HG02610 (cell line): Measurements from ENCODE around the gene GPC5.
A peak's percentile ranks its signal among the peaks of the same experiment; 100 is the strongest.
"Not testable (repeated sequence)": the region's sequence is repeated elsewhere in the genome, so short reads cannot be mapped to it uniquely, and the experiment has no call there.

ENCODE experiments used
- ATAC-seq: cut with Tn5 transposase; IDR thresholded peaks from one replicate; pipeline ENCODE4 v1.9.1; 2021; ENCODE audit warnings: mild to moderate bottlenecking, moderate library complexity; ENCODE audit not compliant: unreplicated experiment

The GPC5 gene

DNA sequence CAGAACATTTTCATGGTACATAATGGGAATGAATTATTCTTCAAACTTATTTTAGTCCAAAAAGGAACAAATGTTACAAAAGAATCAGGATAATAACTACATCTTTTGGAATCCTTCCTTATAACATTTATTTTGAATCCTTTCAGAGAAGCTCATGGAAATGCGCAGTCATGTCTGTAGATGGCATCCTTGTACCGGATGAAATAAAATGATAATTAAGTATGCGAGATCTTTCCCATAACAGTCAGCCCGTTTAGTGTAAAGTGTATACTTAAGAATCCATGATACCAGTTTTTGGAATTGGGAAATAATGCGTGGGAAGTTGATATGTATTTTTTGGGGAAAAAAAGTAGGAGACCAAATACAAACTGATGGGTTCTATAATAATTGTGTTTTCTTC is 418.8 kb downstream of the GPC5 start:
- ATAC-seq: no peak

DNA sequence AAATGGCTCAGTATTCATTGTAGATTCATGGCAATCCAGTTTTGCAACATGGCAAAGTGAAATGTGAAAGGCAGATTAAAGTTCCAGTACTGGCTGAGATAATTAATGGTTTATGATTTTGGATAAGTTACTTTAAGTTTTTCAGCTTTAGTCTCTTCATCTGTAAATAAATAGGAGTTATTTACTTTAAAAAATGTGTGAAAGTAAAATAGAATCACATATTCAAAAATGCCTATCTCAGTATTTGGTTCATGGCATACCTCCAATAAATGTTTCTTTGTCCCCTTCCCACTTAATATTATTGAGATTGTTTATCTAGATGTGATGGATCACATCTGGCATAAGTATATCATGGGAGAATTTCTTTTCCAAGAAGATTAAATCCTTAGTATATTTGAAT is 426.0 kb downstream of the GPC5 start:
- ATAC-seq: no peak

DNA sequence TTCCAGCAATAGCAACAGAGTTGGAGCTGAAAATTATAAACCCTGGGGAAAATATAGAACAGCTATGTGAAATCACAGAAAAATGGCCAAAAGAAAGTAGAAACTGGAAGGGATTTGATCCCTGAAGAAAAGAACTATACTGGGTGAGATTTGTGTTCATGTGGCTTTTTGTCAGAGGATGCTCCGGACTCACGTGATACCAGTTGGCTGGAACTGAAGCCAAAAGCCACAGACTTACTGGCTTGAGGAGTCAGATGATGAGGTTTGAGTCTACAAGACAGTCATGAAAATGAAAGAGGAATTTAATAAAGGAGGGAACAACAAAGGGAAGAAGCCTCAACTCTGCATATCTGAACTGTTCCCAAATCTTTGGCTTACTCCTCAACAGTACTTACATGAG is 427.1 kb downstream of the GPC5 start:
- ATAC-seq: no peak

DNA sequence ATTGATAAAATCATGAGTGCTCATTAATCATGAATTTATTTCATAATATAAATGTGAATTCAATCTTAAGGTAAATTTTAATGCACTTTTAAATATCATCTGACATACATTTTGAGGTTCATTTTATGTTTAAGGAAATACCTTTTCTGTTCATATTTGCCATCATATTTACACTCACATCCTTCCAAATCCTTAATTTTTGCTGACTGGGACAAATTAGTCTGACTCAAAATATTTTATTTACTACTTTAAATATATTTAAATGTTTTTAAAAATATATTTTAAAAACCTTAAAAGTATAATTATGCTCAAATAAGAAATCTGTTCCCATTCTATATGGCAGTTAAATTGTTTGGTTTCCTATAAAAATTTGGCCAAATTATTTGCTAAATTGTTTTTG is 438.1 kb downstream of the GPC5 start:
- no peak for ATAC-seq

DNA sequence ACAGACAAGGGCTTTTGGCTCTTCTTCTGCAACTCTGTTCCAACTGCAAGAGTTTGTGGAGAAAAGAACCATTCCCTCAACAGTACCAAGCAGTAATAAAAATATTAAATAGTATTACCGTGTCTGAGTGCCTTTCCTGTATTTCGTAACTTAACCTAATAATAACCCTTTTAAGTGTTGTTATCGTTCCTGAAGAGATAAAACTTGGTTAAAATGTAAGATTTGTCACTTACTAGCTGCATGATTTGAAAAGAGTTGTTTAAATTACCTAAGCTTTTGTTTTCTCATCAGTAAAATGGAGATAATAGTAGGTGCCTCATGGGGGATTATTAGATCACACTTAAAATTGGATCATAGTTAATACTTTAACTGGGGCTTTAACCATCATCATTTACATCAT is 447.2 kb downstream of the GPC5 start:
- no peak for ATAC-seq

DNA sequence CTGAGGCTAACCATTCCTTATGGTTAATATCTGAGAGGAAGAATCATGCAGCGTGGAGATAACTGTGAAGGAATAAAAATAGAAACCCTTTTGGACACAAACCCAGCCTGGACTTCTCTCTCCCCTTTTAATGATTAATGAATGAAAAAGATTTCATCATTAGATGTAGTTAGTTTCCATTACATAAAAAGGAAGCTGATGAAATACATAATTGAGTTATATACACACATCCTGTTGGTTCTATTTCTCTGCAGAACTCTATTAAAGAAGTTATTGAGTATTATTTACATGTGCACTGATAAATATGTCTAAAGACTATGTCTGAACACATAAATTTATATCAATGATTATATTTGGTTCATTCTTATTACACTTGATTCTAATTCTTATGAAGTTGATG is 465.3 kb downstream of the GPC5 start:
- no peak for ATAC-seq

DNA sequence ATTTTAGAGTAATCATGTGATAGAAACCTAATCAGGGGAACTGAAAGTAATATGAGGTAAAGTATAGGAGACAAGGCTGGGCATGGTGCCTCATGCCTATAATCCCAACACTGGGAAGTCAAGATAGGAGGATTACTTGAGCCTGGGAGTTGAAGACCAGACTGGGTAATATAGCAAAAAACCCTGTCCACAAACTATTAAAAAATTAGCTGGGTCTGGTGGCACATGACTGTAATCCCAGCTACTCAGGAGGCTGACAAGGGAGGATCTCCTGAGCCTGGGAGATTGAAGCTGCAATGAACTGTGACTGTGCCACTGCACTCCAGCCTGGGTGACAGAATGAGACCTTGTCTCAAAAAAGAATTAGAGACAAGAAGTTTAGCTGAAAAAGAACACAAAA is 469.9 kb downstream of the GPC5 start:
- ATAC-seq: no peak

DNA sequence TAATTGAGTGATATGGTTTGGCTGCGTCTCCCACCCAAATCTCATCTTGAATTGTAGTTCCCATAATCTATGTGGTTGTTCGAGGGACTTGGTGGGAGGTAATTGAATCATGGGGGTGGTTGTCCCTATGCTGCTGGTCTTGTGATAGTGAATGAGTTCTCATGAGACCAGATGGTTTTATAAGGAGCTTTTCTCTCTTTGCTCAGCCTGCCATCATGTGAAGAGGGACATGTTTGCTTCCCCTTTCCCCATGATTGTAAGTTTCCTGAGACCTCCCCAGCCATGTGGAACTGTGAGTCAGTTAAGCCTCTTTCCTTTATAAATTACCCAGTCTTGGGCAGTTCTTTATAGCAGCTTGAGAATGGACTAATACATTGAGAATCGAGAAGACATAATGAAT is 480.1 kb downstream of the GPC5 start:
- no peak for ATAC-seq

DNA sequence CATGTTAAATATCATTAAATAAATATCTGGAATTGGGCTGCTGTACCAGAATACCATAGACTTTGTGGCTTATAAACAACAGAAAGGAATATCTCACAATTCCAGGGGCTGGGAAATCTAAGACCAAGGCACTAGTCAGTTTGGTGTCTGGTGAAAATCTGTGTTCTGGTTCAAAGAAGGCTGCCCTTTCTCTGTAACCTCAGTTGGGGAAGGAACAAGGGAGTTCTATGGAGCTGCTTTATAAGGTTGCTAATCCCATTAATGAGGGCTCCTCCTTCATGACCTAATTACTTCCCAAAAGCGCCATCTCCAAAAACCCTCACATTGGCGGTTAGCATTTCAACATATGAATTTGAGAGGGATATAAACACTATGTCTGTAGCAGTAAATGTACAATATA is 480.9 kb downstream of the GPC5 start:
- ATAC-seq: no peak

DNA sequence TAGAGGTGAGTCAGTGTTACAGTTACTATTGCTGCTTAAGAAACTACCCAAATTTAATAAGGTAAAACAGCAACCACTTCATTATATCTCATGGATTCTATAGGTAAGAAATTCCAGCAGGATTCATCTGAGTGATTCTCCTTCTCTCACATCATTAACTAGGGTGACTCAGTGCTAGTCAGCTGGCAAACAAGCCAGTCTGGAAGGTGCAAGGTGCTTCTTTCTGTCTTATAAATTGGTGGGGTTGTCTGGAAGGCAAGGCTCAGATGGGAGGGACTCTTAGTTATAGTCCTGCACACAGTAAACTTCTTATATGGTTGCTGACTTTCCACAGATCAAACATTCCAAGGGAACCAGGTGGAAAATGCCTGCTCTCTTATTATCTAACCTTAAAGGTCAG is 484.5 kb downstream of the GPC5 start:
- ATAC-seq: no peak

DNA sequence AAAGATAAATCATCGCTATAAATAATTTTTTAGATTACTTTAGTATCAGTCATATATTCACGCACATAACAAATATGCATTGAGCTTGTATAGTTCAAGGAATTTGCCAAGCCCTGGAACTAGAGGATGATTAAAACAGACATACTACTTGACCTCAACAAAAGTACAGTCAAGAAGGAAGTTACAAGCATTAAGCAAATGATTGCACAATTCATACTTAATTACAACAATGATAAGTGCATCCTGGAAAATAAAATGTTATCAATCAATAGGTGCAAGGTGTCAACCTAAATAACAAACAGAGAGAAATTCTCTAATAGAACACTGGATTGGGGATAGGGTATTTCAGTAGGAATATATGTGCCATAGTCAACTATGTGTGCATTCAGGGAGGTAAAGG is 491.2 kb downstream of the GPC5 start:
- no peak for ATAC-seq

DNA sequence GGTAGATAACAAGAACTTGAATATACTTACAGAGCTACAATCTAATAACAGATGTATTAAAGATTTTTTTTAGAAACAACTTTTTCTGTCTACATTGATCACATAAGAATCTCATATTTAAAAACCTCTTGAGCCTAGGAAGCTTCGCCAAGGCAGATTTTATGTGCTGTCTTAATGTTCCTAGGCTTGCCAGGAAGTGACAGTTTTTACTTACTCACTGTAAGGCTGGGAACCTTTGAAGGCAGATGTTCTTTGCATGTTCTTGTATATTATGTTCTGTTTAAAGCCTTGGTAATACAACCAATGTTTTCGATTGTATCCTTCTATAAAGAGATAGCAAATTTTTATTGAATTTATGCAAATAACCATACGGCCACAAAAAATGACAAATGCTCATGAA is 492.7 kb downstream of the GPC5 start:
- no peak for ATAC-seq

DNA sequence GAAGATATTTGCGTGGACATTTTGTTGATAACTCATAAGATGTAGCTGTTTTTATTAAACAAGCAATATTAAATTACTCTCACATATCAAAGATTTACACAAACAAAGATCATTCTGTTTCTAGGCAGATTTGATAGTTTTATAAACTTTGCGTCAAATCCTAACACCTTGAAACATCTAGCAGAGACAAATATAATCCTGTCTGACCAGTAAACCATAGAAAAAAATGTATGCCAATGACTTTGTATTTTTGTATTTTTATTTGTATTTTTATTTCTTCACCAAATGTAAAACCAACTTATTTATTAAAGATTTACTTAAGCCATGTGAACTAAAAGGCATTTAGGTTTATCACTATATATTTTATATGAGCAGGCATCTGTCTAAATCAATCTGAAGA is 494.6 kb downstream of the GPC5 start:
- no peak for ATAC-seq

DNA sequence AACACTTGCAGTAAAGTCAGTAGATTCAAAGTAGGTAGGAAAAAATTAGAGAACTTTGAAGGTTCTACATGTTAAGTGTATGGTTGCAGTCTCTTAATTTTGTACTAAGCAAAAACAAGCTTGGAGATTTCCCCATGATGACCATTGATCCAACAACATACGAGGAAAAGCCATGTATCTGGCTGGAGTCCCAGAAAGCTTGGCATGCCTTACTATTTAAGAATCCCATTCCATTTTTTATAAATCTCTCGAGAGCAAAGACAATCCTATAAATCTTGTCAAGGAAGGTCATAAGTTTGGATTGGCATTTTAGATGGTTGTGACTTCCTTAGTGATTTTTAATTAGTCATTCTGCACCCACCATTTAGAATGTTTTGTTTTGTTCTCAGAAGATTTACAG is 495.9 kb downstream of the GPC5 start:
- no peak for ATAC-seq

DNA sequence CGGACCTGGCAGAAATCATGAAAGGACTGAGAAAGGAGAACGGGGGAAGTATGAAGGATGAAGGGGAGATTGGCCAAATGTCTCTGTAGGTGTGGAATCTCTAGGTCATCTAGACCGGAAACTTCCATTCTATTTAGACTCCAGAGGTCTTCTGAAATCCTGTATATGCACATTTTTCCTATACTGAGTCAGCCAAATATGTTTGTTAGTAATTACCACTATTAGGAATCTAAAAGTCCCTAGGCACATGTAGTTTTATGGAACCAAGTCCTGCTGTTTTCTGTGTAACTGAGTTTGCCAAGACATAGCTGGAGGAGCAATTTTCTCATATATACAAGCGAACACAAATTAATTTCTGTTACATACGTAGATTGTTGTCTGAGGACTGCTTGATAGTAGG is 498.1 kb downstream of the GPC5 start:
- no peak for ATAC-seq

DNA sequence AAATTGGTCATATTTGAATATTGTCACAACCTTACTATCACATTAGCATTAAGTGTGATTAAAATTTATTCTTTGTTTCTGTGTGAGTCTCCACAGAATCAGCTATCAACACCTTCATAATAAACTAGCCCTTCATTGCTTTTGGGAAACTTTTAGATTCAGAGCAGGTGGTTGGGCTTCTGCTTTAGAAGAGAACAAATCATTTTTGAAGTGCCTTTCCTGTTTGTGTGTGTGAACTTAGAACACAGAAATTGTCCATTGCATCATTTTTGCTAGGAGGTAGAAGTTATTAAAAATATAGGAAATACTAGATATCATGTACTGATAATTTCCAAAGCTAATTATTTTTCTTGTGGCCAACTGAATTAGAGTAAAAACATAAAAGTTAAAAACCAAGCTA is 500.6 kb downstream of the GPC5 start:
- not testable (repeated sequence) for ATAC-seq

DNA sequence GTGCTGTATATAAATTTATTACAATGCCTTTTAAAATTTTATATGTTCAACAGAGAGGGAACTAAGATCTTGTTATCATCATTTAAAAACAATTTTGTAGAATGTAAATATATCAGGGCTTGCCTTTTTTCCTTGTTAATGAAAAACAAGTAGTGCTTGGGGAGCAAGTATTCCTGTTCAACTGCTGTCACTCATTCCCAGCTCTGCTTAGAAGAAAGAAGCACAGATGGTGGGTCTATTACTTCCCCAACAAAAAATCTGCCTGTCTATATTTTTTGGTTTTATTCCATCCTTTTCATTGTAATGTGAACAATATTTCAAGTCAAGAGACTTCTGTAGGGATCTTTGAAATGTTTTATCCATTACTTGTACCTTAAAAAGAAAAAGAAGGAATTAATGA is 503.9 kb downstream of the GPC5 start:
- ATAC-seq: no peak

DNA sequence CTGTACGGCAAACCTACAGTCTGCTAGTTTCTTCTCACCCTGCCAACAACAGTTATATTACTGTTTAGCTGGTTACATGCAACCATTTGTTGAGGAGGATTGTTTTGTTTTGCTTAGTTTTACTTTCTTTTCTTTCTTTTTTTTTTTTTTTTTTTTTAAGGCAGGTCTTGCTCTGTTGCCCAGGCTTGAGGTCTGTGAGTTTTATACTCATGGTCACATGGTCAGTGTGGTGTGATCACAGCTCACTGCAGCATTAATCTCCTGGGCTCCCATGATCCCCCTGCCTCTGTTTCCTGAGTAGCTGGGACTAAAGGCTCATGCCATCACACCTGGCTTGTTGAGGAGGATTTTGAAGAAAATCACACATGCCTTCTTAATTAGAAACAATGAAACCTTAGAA is 505.6 kb downstream of the GPC5 start:
- ATAC-seq: peak; percentile 95

DNA sequence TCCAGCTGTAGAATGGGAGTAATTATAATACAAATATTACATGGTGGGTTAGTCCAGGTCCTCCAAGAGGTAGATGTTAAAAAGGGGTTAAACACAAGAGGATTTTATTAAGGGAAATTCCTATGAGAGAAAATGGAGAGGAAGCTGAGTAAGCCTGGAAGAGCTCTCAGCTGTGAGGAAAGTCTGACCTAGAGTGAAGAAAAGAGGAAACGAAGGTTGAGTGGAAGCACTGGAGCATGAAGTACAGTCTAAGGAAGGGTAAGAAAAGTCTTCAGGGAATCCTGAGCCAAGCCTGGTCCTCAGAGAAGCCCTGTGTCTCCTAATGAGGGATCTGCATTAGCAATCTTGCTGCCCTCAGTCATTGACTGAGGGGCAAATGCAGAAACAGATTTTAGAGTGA is 506.2 kb downstream of the GPC5 start:
- ATAC-seq: peak; percentile 80

DNA sequence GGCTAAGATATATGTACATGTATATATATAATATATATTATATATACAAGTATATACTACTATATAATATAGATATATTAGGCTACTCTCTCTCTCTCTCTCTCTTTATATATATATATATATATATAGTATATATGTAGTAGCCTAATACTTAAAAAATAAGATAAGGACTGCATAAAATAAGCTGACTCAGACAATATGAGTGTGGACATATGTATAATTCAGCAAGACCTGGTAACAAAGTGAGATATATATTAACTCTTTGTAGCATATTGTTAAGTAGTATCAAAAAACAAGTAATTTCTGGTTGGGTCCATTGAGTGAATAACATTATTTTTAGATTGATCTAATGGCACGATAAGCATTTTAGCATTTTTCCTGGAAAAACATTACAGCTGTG is 509.0 kb downstream of the GPC5 start:
- ATAC-seq: no peak

DNA sequence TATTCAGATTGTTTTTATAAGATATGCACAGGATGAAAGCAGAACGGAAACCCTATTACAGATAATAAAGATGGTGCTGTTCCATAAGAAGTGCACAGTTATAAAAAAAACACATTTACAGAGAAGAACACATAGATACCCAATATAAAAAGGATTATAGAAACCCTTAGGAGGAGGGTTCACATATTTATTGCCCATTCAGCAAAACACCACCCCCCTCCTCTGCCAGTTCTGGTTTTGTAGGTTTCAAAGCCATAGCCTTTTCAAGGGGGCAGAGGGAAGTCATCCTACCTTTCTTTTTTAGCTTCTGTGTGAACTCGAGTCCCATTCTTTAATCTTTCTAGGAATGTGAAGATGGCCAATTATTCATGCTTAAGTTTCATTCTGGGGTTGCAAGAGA is 511.2 kb downstream of the GPC5 start:
- ATAC-seq: no peak

DNA sequence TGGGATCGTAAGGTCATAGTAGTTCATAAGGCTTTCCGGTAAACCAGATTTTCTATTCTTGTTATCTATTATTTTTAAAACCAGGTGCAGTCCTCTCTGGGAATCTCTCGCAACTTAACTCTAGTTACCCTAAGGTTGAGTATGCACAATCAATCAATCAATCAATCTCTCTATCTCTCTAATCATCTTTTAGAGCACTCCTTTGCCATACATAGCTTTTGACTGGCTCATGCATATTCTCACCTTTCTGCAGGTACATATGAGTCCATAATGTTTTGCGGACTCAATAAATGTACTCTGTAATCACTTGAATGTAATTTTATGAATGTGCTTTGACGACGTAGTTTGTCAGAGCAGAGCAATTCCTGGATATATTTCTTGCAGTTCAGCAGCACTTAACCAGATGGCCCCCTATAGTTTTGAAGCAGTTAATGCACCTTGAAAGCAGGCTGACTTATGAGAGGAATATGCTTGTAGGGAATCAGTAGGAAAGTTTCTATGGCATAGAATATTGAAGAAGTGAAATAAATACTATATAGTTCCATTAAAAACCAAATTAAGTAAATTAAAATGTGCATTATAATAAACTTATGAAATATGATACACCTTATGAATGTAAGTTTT is 524.7 kb downstream of the GPC5 start:
- no peak for ATAC-seq

DNA sequence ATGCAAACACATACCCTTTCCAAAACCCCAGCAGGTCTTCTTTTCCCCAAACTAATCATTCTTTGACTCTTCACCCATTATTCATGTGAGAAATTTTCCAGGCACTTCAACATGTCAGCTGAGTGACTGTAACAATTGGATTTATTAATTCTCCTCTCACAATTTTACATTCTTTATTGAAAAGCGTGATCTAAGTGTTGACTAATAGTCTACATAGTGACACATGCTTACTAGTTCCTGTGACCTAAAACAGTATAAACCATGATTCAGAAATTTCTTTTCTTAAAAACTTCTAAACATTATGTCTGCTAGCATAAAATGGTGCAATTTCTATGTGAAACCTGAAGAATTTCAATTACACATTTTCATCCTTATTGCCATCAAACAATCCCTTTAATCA is 532.3 kb downstream of the GPC5 start:
- ATAC-seq: no peak

DNA sequence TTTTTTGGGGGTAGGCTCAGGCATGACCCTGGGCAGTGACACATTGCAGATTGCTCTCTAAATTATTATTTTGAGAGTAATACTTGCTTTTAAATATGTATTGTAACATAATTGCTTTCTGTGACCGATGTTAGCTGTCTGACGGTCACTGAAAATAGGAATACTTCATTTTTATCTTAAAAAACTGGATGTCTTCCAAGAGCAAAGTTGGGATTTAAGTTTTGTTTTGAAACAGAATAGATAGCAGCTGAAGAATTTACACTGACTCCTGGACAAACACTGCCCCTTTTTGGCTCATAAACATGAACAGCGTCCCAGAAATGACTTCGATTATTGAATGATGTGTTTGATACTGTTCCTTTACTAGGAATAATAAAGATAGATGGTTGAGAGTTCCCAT is 535.9 kb downstream of the GPC5 start:
- no peak for ATAC-seq
